ENCODE results near the gene ANO2. TPM values are rescaled to one million over a fixed set of nuclear protein-coding genes. Genes with fewer than 3 reads are reported as not detected.

The ANO2 gene
- total RNA-seq, 2 donors from 2014 or later = 6.7 to 18.5 TPM

GRCh38 chr12:5650829-5651461 is 294.1 kb downstream of the ANO2 start:
- H3K36me3 ChIP-seq = no peaks in the 10 kb centered on the region
- H3K27me3 ChIP-seq (replicated peaks; ENCODE audit: insufficient read depth) = no peaks in the 10 kb centered on the region
- DNase-seq (ENCODE audit: low spot score) = no peak

GRCh38 chr12:5650281-5650680 is 294.8 kb downstream of the ANO2 start:
- Histone ChIP-seq H3K27me3 (replicated peaks; ENCODE audit: insufficient read depth) (no peaks in the 10 kb centered on the region), H3K9me3 (no peaks in the 10 kb centered on the region), H3K4me3 (no peak overlapping the region), H3K36me3 (no peaks in the 10 kb centered on the region), H3K27ac (no peak overlapping the region), H3K4me1 (ENCODE audit: control insufficient read depth in 1 of 2, low read depth in 2 of 2) (no peaks in the 10 kb centered on the region)
- TF ChIP-seq, protein P1, sequence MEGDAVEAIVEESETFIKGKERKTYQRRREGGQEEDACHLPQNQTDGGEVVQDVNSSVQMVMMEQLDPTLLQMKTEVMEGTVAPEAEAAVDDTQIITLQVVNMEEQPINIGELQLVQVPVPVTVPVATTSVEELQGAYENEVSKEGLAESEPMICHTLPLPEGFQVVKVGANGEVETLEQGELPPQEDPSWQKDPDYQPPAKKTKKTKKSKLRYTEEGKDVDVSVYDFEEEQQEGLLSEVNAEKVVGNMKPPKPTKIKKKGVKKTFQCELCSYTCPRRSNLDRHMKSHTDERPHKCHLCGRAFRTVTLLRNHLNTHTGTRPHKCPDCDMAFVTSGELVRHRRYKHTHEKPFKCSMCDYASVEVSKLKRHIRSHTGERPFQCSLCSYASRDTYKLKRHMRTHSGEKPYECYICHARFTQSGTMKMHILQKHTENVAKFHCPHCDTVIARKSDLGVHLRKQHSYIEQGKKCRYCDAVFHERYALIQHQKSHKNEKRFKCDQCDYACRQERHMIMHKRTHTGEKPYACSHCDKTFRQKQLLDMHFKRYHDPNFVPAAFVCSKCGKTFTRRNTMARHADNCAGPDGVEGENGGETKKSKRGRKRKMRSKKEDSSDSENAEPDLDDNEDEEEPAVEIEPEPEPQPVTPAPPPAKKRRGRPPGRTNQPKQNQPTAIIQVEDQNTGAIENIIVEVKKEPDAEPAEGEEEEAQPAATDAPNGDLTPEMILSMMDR (IDR thresholded peaks at IDR 0.05) = no peak
- ATAC-seq (ENCODE audit: insufficient number of reproducible peaks, low FRiP score, low read depth) = no peak
- no peak for DNase-seq (ENCODE audit: low spot score)

More at GRCh38 chr12:5650829-5651461, 294.1 kb downstream of the ANO2 start:
- TF ChIP-seq, protein P1 (IDR thresholded peaks at IDR 0.05) = no peak
- ATAC-seq (ENCODE audit: insufficient number of reproducible peaks, low FRiP score, low read depth) = no peak
- H3K4me1 ChIP-seq (ENCODE audit: control insufficient read depth in 1 of 2, low read depth in 2 of 2) = no peaks in the 10 kb centered on the region
- H3K27ac ChIP-seq = no peak overlapping the region
- H3K9me3 ChIP-seq = no peaks in the 10 kb centered on the region
- H3K4me3 ChIP-seq = no peak overlapping the region

DNA sequence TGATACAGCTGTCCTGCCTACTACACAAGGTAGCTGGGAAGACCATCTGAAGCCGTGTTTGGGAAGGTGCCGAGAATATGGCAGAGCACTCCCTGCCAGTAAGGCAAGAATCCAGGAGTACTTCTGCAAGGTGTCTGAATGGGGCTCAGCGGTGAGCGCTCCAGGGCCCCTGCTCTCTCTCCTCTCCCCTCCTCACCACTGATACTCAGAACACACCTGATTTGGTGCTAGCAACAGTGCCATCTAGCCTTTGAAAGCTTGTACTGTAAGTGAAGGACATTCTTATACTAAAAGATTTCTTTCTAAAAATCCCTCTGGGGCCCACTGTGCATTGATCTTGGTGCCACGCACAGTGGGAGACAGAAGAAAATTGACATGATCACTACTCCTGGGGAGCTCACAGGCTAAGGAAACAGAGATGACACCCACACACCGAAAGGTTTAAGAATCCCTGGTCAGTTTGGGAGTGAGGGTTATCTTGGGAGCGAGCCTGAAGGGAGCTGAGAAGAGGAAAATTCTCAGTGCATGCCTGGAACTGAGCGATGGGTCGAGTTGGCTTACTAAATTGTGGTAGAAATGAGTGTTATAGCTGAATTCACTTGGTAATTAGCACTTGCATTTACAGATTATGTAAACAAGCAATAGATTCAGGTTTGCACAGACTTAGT is 296.2 kb downstream of the ANO2 start:
- DNase-seq (ENCODE audit: low spot score) (no peak), ATAC-seq (ENCODE audit: insufficient number of reproducible peaks, low FRiP score, low read depth) (no peak)
- Histone ChIP-seq H3K36me3 (no peaks in the 10 kb centered on the region), H3K9me3 (no peaks in the 10 kb centered on the region), H3K4me3 (no peak overlapping the region), H3K27ac (no peak overlapping the region), H3K27me3 (replicated peaks; ENCODE audit: insufficient read depth) (no peaks in the 10 kb centered on the region), H3K4me1 (ENCODE audit: control insufficient read depth in 1 of 2, low read depth in 2 of 2) (no peaks in the 10 kb centered on the region)
- TF ChIP-seq, protein P1 (IDR thresholded peaks at IDR 0.05) = peak; percentile 59

- Histone ChIP-seq H3K4me1 (ENCODE audit: control insufficient read depth in 1 of 2, low read depth in 2 of 2) (no peaks in the 10 kb centered on the region), H3K27me3 (replicated peaks; ENCODE audit: insufficient read depth) (no peaks in the 10 kb centered on the region), H3K9me3 (no peaks in the 10 kb centered on the region), H3K36me3 (no peaks in the 10 kb centered on the region), H3K27ac (no peak overlapping the region), H3K4me3 (no peak overlapping the region)
- TF ChIP-seq, protein P1 (IDR thresholded peaks at IDR 0.05) = no peak
- DNase-seq (ENCODE audit: low spot score) (no peak), ATAC-seq (ENCODE audit: insufficient number of reproducible peaks, low FRiP score, low read depth) (no peak)
Observed at GRCh38 chr12:5643266-5643665, 301.8 kb downstream of the ANO2 start.

GRCh38 chr12:5637698-5638097 is 307.4 kb downstream of the ANO2 start:
- H3K27me3 ChIP-seq (replicated peaks; ENCODE audit: insufficient read depth) = no peaks in the 10 kb centered on the region
- DNase-seq (ENCODE audit: low spot score) (no peak), ATAC-seq (ENCODE audit: insufficient number of reproducible peaks, low FRiP score, low read depth) (no peak)

More at GRCh38 chr12:5637698-5638097, 307.4 kb downstream of the ANO2 start:
- TF ChIP-seq, protein P1 (IDR thresholded peaks at IDR 0.05) = no peak
- Histone ChIP-seq H3K27ac (no peak overlapping the region), H3K36me3 (no peaks in the 10 kb centered on the region), H3K4me1 (ENCODE audit: control insufficient read depth in 1 of 2, low read depth in 2 of 2) (peaks cover 0 to 7% of the 10 kb centered on the region in 2 donors), H3K9me3 (no peaks in the 10 kb centered on the region), H3K4me3 (no peak overlapping the region)

All from thoracic aorta (tissue), 2 donors.